Right renal pelvis (tissue), 4 donors: ENCODE measurements around the gene TEX52. TPM values are rescaled to one million over a fixed set of nuclear protein-coding genes. Genes with fewer than 3 reads are reported as not detected.
A peak's percentile ranks its signal among the peaks of the same experiment; 100 is the strongest.
"Not testable (repeated sequence)": the region's sequence is repeated elsewhere in the genome, so short reads cannot be mapped to it uniquely, and the experiment has no call there.

ENCODE experiments used
- DNase-seq, 4 donors: peaks; one replicate each; pipeline ENCODE4 v3.0.0-alpha.2; 2013; ENCODE audit warnings: low read depth in 4 of 4, low spot score in 3 of 4, missing footprints in 1 of 4
- polyA plus RNA-seq, 4 donors: library from polyadenylated mRNA; unstranded; fragments of 120-200 nt; gene quantifications; one replicate each; pipeline ENCODE4 v1.2.1, GENCODE V29; 2013; ENCODE audit not compliant: insufficient read length in 4 of 4

TEX52 gene
- polyA plus RNA-seq, 4 donors, result 0.40 to 0.80 (median 0.64) TPM

DNA sequence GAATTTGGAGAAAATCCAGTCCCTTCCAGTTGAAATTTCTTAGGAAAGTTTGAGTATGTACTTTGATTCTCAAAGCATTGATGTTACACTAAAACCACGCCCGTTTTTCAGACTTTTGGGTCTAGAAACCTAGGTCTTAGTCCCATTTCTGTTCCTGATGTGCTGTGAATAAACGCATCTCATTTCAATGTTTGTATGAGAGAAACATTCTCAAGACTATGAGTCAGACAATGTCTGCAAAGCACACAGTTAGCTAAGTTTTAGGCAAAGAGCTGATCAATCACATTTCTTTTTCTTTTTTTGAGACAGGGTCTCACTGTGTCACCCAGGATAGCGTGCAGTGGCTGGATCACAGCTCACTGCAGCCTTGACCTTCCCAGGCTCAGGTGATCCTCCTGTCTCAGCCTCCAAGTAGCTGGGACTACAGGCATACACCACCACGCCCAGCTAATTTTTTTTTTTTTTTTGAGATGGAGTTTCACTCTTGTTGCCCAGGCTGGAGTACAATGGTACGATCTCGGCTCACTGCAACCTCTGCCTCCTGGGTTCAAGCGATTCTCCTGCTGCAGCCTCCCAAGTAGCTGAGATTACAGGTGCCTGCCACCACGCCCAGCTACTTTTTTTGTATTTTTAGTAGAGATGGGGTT is 12.3 kb upstream of the TEX52 start:
- DNase-seq, result not testable (repeated sequence)

DNA sequence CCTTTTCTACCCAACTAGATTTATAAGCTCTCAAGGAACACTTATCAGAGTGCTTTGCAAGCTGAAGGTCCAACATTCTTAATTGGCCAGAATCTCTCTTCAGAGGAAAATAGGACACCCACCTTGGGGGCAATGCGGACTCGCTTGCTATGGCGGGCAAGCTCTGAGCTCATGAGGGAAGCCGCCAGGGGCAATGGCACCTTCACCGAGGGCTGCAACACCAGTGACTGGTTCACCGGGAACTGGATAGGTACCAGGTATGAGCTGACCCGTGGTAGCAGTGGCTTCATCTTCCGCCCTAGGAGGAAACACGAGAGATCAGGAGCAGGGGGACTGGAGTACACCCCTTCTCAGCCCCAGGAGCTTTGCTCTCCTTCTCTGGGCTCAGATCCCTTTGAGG is 7.4 kb upstream of the TEX52 start:
- DNase-seq, result no peak

DNA sequence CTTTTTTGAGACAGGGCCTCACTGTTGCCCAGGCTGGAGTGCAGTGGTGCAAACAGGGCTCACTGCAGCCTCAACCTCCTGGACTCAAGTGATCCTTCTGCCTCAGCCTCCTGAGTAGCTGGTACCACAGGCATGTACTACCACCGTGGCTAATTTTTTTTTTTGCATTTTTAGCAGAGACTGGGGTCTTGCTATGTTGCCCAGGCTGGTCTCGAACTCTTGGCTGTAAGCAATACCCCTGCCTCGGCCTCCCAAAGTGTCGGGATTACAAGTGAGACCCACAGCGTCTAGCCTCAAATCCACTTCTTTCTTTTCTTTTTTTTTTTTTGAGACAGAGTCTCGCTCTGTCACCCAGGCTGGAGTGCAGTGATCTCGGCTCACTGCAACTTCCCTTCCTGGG is 6.6 kb upstream of the TEX52 start:
- DNase-seq, result not testable (repeated sequence)

DNA sequence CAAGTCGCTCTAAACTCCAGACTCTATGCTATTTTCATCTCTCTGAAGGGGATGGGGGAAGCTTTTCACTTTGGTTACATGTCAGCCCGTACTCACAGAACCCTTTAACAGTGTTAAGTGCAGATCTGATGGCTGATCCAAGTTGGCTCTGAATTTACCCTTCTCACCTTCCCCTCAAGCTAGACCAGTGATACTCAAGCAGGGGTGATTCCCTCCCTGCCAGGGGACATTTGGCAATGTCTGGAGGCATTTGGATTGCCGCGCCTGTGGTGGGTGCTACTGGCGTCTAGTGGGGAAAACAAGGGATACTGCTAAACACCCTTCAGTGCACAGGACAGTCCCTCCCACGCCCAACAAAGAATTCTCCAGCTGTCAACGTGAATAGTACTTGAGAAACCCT is 6.0 kb upstream of the TEX52 start:
- DNase-seq, result no peak

DNA sequence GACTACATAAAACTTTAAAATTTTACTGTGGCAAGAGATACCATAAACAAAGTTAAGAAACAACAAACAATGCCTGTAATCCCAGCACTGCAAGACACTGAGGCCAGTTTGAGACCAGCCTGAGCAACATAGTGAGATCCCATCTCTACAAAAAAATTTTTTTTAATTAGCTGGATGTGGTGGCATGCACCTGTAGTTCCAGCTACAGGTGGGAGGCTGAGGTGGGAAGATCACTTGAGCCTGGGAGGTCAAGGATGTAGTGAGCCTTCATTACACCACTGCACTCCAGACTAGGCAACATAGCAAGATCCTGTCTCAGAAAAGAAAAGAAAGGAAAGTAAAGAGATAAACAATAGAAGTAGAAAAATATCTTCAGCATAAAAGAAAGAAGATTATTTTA is 3.3 kb upstream of the TEX52 start:
- no peak for DNase-seq

DNA sequence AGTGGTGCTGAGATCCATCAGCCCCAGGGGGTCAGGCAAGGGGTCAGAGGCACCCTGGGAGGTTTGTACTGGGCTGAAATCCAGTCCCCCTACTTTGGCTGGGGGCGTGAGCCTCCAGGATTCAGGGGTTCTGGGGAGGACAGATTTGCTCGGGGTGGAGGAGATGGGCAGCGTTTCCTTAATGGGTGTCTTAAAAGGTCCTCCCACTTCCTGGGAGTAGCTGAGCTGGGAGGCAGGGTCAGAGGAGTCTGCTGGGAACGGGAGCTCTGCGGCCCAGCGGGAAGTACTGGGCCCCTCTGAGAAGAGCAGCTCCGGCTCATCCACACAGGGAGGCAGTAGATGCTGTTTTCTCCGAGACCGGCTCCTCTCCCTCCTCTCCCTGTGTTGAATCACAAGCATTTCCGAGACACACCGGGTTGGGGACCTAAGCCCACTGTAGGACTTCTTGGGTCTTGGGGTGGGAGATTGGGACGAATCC is 2.1 kb upstream of the TEX52 start:
- DNase-seq, result no peak

DNA sequence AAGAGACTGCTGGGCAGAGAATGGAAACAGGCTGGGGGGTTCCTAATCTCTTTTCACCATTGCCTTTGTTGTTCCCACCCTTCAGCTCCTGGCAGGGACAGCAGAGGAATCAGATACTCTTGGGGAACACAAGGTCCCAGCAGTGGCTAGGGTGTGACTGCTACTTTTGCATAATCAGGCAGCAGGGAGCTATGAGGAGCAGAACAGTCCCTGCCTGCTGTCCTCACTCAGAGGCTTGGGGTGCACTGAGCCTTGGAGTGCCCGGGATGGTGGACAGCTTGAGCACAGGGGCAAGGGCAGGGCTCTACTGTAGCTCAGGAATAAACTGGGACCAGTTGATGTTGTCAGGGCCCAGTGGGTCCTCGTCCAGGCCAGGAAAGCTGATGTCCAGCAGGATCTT is 1.5 kb upstream of the TEX52 start:
- no peak for DNase-seq

DNA sequence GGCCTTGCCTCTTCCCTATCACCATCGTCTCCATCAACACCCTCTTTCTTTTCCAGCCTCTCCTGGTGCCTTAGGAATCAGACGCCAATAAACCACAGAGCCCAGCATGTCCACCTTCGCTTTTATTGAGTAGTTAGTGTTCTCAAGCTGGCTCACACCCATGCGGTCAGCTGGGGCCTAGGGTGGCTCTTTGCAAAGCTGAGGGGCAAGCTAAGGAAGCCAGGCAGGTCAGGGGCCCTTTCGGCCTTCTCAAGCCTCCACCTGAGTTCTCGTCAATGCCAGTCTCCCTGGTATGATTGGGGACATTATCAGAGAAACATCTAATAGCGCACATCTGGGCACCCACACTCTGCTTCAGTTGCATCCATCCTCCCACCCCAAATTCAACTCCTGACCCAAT is 737 bp upstream of the TEX52 start:
- no peak for DNase-seq

DNA sequence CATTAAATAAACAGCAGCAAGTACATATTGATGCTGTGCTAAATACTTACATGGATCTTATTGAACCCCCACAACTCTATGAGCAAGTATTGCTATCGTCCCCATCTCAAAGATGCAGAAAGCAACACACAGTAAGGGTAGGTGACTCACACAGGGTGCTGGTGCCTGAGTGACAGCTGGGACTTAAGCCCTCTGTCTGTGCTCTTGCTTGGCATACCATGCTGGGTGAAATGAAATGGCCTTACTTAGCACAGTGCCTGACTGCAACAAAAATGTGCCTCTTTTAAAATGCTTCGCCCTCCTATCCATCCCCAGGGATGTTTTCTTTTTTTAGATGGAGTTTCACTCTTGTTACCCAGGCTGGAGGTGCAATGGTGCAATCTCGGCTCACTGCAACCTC is 788 bp downstream of the TEX52 start:
- DNase-seq, result no peak

DNA sequence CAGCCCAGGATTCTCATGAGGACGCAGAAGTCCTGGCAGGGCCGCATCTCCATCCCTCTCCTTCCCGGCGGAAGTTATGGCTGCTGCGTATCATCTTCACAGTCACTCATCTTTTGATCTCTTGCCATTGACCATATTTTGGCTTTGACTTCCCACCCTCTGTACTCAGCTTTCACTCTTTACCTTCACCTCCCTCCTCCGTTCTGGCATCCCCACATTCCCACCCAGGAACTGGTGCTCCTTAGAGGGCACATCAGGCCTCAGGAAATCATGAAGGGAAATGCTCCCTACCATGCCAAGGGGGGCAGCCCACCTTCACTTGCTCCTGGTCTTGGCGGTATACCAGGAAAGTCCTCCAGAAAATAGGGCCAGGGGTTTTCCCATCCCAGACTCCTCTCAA is 1.3 kb downstream of the TEX52 start:
- no peak for DNase-seq

DNA sequence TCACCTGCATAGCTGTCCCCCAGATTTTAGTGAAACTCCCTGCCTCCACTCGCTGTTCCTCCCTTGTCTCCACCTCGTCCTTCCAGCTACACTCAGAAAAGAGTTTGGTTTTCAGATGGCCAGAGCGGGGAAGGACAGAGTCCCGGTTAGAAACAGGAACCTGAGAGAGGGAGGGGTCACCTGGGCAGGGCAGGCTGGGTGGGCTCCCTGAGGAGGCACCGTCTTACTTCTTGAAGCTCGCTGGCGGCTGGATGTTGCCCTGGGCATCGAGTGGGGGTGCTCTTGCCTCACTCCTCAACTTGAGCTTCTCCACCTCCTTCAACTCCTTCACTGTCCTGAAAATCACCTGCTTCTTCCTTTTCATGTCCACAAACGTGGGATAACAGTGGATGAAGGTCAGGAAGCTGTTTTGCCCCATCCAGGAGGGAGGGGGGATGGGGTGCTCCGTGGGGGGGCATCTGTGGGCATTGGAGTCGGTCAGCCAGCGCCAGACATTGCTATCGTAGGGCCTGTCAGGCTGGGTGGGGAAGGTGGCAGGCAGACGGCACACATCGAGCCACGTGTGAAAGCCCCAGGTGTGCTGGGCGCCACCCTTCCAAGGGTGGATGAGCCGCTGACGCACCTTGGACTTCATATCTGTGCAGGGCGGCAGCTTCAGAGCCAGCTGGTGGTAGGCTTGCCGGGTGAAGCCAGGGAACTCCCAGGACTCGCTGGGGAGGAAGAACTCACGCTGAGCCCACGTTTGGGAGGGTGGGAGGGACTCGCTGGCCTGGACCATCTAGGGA is 2.0 kb downstream of the TEX52 start:
- DNase-seq, result no peak

DNA sequence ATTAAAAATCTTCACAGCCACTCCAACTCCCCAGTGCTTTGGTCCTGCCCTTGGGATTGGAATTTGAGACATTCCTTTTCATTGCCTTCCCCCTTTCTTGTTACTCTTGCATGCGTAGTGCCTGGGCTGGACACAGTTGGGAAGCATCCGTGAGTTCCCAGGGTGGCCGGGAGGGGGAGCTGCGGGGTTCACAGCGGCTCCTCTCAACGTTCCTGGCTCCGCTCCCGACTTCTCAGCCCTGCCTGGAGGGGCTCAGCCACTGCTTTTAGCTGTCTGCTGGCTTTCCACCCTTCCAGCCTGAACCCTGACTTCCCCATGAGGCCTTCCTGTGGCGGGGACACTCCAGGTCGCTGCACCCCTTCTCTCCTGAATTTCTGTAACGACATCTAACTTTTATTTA is 3.2 kb downstream of the TEX52 start:
- peak in 1 of 4 donors; percentile 66 for DNase-seq

DNA sequence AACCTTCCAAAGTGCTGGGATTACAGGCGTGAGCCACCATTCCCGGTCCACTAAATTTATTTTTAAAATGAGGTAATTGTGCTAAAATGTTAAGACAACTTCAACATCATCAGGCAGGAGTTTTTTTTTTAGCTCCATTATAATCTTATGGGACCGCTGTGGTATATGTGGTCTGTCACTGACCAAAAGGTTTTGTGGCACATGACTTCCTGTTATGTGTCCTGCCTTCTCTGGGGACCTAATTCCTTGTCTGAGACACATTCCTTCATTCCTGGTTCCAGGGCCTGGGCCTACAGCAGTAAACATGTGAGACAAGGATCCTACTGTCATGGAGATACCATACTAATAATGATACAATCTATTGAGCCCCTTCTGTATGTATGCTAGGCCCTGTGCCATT is 4.9 kb downstream of the TEX52 start:
- DNase-seq, result no peak

DNA sequence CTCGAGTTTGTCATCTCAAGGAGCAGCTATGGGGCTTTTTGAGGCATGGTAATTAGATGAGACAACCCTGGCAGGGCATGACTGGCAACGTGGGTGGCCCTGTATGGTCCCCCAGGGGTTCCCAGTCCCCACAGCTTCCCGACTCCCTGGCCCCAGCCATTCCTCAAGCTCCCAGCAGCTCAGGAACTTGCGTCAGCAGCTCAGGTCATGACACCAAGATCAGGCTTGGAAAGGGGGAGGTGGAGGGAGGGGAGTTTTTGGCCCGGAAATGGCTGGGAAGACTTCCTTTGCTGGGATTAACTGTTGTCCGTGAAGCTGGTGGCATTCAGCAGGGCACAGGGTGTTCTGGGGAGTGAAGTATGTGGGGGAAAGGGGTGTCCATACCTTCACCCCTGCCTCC is 11.6 kb downstream of the TEX52 start:
- no peak for DNase-seq

DNA sequence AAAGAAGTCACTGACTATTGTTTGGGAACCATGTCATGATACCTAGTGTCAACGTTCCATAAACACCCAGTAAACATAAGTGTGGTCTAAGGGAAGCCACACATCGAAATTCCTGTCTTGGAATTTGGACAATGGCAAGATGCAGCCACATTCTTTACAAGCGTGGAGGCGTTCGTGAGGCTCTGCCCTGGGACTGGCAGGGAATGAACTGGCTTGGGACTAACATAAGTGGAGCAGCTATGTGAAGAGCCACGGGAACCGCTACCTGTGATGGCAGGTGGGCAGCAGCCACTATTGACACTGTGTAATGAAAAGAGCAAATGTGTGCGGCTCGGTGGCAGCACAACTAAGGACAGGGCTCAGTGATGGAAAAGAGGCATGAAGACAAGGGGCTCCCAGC is 12.1 kb downstream of the TEX52 start:
- no peak for DNase-seq

DNA sequence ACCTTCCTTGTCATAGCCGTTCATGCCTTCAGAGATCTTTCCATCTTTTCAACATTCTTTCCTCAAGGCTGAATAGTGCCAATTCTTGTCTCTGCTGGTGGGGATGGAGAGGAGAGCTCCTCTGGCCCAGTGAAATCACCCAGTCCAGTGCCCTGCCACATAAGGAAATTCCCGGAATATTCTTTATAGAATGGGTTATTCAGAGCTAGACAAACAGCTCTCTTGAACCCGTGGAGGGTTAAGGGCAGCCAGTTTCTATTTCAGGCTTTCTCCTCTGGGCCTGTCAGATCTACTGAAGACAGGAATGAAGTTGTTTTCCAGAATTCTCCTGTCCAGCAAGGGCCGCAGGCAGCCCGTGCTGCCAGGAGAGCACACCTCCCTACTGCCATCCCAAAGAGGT is 13.9 kb downstream of the TEX52 start:
- no peak for DNase-seq

DNA sequence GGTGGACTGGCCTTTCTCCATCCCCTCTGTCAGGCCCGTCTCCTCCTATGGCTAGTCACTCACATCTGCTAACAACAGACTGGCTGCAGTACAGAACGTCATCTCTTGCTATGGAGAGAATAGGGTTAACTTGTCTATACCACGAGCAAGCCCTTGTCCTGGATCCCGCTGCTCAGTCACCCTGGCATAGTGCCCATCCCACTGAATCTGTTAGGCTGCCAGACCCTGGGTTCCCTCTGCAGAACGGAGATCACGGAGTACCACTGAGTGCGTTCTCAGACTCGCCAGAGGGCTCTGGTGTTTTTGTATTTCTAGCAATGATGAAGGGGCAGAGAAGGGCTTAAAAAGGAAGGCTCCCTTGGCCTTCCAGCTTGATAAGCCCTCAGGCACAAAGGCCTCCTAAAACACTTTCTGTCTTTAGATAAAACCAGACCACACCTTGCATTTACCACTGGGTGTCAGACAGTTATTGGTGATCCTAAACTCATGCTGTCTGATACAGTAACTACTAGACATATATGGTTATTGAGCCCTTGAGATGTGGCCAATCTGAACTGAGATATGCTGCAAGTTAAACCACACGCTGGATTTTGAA is 15.7 kb downstream of the TEX52 start:
- no peak for DNase-seq

DNA sequence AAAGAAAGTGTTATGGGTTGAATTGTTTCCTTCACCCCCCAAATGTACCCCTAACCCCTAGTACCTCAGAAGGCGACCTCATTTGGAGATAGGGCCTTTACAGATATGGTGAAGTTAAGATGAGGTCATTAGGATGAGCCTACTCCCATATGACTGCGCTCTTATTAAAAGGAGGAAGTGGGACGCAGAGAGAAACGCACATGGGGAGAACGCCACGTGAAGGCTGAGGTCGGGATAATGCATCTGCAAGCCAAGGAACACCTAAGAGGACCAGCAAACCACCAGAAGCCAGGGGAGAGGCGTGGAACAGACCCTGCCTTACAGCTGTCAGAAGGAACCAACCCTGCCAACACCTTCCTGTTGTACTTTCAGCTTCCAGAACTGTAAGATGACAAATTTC is 20.3 kb downstream of the TEX52 start:
- no peak for DNase-seq

DNA sequence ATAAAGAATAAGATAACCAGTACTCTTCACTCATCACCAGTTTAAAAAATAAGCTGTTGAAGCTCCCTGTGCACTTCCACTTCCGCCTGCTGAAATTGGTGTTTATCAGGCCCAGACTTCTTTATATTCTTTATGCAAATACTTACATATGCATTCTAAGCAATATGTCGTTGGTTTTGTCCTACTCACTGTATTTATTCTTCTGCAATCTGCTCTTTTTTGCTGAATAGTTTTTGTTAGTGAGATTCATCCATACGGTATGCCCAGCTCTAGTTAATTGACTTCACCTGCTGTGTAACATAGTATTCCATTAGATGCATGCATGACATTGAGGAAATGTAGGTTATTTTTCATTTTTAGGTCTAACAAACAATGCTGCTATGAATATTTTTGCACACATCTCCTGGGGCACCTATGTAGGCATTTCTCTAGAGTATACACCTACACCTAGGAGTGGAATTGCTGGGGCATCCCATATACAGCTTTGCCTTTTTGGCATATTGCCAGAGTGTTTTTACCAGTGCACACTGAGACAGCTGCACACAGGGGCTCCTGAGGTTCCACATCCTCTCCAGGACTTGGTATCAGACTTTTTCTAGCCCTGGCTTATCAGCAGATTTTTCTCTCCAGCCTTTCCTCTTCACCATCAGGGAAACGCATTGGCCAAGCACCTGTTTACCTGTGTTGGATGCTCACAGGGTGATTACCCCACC is 21.0 kb downstream of the TEX52 start:
- DNase-seq, result no peak

DNA sequence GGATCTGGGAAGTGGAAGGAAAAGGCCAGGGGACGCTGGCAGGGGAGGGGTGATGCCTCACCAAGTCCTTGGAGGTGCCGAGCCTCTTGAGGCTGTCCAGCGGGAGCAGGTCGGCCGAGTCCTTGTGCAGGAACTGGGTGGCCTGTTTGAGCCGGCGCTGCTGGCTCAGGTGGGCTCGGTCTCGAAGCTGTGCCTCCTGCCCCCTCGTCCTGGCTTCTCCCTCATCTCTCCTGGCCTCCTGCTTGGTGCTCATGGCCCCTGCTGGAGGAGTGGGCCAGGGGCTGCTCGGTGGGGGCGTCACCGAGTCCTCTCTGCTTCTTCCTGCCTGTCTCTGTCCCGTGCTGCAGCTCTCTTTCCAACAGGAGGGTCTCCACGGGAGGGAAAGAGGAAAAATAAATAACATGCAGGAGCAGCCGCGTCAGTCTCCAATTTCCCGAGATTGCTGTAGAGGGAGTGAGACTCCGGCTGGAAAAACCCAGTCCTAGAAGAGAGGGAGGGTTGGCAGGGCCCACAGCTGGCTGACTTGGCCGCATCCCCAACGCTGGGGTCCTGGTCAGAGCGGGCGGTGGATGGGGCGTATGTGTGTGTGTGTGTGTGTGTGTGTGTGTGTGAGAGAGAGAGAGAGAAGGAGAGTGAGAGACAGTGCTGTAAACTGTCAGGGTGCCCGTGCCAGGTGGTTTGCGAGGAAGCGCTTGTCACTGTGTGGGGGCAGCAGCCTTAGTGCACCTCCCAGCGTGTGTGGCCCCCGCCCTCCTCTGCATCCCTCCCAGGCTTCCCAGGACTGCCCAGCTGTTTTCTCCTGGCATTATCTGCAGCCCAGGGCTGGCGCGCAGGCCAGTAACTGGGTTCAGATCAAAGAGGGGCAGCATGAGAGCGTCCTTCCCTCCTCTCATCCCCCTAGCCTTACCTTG is 22.0 kb downstream of the TEX52 start, which contains the start of gene NRIP2:
NRIP2 (minus strand) TSS at position 455 of the 911 bp plus-strand sequence; CDS start at position 403, 52 bp downstream.
- DNase-seq, result peak in 1 of 4 donors; percentile 74
